ENCODE results near the gene CCL2.

DNA sequence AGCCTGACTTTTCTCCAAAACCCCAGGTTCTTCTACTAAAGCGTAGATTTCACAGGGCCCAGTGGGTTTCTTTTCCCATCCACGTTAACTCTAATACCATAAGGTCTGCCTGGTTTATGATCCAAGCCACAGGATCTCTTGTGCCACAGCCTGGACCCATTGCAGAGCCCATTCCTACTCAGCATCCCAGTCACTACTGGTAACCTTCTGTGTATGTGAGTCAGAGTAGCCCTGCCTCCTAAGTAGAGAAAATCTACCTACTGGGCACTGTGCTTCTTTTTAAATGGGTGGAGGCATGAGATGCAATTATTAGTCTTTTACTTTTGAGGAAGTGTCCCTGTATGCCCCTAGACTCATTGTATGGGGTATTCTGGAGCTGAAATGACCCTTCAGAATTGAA is 43.9 kb downstream of the CCL2 start:
- TF ChIP-seq POLR2A (IDR thresholded peaks at IDR 0.05): no peak
- TF ChIP-seq, protein P1, sequence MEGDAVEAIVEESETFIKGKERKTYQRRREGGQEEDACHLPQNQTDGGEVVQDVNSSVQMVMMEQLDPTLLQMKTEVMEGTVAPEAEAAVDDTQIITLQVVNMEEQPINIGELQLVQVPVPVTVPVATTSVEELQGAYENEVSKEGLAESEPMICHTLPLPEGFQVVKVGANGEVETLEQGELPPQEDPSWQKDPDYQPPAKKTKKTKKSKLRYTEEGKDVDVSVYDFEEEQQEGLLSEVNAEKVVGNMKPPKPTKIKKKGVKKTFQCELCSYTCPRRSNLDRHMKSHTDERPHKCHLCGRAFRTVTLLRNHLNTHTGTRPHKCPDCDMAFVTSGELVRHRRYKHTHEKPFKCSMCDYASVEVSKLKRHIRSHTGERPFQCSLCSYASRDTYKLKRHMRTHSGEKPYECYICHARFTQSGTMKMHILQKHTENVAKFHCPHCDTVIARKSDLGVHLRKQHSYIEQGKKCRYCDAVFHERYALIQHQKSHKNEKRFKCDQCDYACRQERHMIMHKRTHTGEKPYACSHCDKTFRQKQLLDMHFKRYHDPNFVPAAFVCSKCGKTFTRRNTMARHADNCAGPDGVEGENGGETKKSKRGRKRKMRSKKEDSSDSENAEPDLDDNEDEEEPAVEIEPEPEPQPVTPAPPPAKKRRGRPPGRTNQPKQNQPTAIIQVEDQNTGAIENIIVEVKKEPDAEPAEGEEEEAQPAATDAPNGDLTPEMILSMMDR (IDR thresholded peaks at IDR 0.05): no peak
